ENCODE data around the gene HDAC4.

DNA sequence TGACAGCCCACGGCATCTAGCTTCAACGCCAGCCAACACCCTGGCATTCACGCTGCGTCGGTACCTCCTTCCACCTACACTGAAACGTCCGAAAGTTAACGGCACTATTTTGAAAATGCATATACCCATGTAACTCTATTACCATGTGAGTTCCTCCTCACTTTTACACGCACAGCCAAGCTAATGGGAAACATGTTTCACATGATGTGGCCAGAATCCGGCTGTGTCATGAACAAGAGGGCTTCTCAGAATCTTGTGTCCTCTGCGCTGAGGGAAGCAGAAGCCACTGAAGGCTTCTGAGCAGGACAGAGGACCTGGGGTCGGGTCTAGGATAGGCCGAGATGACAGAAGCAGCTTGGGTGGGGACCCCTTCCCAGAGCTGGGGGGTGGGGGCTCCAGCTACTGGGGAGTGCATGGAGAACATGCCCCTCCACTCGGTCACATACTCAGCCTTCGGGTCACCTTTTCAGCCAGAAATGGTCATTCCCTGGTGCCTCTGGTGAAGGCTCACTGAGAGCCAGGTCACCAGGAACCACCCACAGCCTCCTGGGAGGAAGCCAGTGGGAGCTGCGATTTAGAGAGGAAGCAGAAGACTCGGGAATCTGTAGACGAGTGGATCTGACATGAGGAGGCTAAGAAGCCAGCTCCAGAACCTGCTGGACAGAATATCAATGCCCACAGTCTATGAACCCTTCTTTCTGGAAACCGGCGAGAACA lies 41.5 kb downstream of the HDAC4 start:
- TF ChIP-seq POLR2A (IDR thresholded peaks at IDR 0.05; ENCODE audit: low read depth, low read length) (no peak), MAFK (IDR thresholded peaks at IDR 0.05; ENCODE audit: low read depth, low read length) (no peak)

Data from IMR-90 (cell line).